GM10266 (cell line): ENCODE data around the gene MARS1.
A peak's percentile ranks its signal among the peaks of the same experiment; 100 is the strongest.
"Not testable (repeated sequence)": the region's sequence is repeated elsewhere in the genome, so short reads cannot be mapped to it uniquely, and the experiment has no call there.

Experiments
- DNase-seq: peaks from one replicate; pipeline ENCODE4 v3.0.0; 2012; ENCODE audit errors: extremely low spot score
- CTCF ChIP-seq: IDR thresholded peaks from 2 replicates; pipeline ENCODE4 v1.5.1; 2012; ENCODE audit warnings: mild to moderate bottlenecking, low read depth; ENCODE audit not compliant: control insufficient read depth, insufficient read depth; ENCODE audit errors: missing control alignments

The MARS1 gene

GRCh38 chr12:57487597-57488401, at the start of gene MARS1:
Gene MARS1 (plus strand): TSS chr12:57488068. CDS start chr12:57488091, 23 bp downstream.
- peak; percentile 93 for DNase-seq
- TF ChIP-seq CTCF, result peak; percentile 35

DNA sequence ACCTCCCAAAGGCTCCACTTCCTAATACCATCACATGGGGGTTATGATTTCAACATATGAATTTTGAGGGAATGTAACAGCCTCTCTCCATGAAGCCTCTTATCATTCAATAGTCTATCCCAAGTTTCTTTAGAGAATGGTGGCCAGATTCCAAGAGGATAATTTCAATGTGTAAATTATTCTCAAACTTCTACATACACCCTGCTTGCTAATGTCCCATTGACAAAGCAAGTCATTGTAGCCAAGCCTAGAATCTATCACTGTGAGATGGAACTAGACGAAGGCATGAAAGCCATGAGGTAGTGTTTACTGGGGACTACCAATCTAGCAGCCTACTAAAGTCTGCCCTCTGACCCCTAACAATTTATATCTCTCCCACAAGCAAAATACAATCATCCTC, 49.5 kb upstream of the MARS1 start:
- no peak for TF ChIP-seq CTCF
- no peak for DNase-seq

DNA sequence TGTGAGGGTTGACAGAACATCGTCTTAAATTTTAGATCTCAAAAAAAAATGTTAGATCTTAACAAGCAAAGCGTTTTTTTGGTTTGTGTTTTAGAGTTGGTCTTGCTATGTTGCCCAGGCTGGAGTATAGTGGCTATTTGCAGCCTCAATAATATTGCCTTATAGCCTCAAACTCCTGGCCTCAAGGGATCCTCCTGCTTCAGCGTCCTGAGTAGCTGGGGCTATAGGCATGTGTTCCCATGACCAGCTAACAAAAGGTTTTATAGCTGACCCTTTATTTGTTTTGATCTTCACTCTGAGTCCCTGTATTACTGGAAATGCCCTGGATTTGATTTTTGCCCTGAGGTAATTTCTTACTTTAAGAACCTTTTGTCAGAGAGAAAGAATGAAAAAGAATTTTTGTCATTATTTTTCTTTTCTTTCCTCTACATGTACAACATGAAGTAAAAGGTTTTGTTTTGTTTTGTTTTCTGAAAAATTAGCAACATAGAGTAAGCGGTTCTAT, 48.1 kb upstream of the MARS1 start:
- DNase-seq, result no peak
- TF ChIP-seq CTCF, result no peak

GRCh38 chr12:57441393-57441792, 46.5 kb upstream of the MARS1 start:
- DNase-seq, result not testable (repeated sequence)

GRCh38 chr12:57441846-57442427, 45.9 kb upstream of the MARS1 start:
- TF ChIP-seq CTCF, result no peak
- DNase-seq, result no peak

DNA sequence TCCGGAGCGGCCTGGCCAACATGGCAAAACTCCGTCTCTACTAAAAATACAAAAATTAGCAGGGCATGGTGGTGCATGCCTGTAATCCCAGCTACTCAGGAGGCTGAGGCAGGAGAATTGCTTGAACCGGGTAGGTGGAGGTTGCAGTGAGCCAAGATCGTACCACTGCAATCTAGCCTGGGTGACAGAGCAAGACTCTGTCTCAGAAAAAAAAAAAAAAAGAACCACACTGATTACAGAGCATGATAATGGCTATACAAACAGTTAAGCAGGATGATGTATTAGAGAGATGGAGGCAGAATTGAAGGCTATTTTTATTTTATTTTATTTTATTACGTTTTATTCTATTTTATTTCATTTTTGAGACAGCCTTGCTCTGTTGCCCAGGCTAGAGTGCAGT, 43.5 kb upstream of the MARS1 start:
- DNase-seq, result not testable (repeated sequence)

DNA sequence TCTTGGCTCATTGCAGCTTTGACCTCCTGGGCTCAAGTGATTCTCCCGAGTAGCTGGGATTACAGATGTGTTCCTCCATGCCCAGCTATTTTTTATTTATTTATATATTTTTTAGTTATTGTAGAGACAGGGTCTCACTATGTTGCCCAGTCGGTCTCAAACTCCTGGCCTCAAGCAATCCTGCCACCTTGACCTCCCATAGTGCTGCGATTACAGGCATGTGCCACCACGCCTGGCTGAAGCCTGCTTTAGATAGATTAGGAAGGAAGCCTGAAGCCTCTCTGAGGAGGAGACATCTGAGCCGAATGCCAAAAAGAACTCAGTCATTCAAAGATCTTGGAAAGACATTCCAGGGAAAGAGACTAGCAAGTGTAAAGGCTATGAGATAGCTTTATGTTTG, 43.1 kb upstream of the MARS1 start:
- DNase-seq, result no peak
- no peak for TF ChIP-seq CTCF

DNA sequence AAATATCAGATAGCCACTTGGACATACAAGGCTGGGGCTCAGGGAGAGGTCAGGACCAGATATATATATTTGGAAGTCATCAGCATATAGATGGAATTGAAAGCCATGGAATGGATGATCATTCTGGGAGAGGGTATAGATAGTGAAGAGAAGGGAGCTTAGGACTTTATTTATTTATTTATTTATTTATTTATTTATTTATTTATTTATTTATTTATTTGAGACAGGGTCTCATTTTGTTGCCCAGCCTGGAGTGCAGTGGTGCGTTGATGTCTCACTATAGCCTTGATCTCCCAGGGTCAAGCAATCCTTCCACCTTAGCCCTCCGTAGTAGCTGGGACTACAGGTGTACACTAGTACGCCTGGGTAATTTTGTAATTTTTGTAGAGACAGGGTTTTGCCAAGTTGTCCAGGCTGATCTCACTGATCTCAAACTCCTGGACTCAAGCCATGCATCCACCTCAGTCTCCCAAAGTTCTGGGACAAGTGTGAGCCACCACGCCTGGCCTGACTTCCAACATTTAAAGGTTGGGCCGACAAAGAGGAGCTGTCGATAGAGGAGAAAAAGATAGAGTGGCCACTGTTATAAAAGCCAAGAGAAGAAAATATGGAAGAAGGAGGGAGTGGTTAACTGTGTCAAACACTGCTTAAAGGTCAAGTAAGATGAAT, 41.4 kb upstream of the MARS1 start:
- no peak for TF ChIP-seq CTCF

More for the DNA sequence above, 41.4 kb upstream of the MARS1 start:
- DNase-seq, result no peak
